Testis (tissue), 3 donors: ENCODE measurements around the gene CALD1. TPM values are rescaled to one million over a fixed set of nuclear protein-coding genes. Genes with fewer than 3 reads are reported as not detected.

Experiments
- DNase-seq: peaks from one replicate; pipeline ENCODE4 v3.0.0-alpha.2; 2019
- H3K27ac ChIP-seq, 2 donors: fragments of 200-600 bp; sonication (generic); one replicate each; pipeline ENCODE4 v1.5.1; 2019
- H3K27me3 ChIP-seq: fragments of 200-600 bp; sonication (generic); one replicate; pipeline ENCODE4 v1.5.1; 2019
- H3K36me3 ChIP-seq: fragments of 200-600 bp; sonication (generic); one replicate; pipeline ENCODE4 v1.5.1; 2017; ENCODE audit warnings: low read depth; ENCODE audit errors: missing control alignments
- H3K4me1 ChIP-seq: fragments of 200-600 bp; sonication (generic); one replicate; pipeline ENCODE4 v1.5.1; 2019
- H3K4me3 ChIP-seq, 2 donors: fragments of 200-600 bp; sonication (generic); one replicate each; pipeline ENCODE4 v1.5.1; 2017 to 2019
- H3K9me3 ChIP-seq: fragments of 200-600 bp; sonication (generic); one replicate; pipeline ENCODE4 v1.5.1; 2017
- POLR2A ChIP-seq: fragments of 450-650 bp; IDR thresholded peaks from one replicate; pipeline ENCODE4 v1.6.1; 2017; ENCODE audit warnings: antibody characterized with exemption, mild to moderate bottlenecking, moderate library complexity
- WGBS, 2 donors: methylation state at CpG; one replicate each; pipeline ENCODE4 v1.1.5; 2018; 5-methylcytosine and 5-hydroxymethylcytosine counted together
- intact Hi-C: fragments of 100-400 bp; cut with DNase I; formaldehyde crosslinking; loops from one replicate; pipeline ENCODE4 v1.15.1; 2023; ENCODE audit warnings: low total_unique reads
- polyA plus RNA-seq: library from polyadenylated mRNA; stranded (reverse); fragments of 350-450 nt; fragmentation: Illumina TruSeq; extraction: RNeasy Lipid Tissue Mini Kit (QIAGEN cat#74804); gene quantifications from one replicate; pipeline ENCODE4 v1.2.3, GENCODE V29; 2014; ENCODE audit warnings: low read depth, low replicate concordance; ENCODE audit not compliant: insufficient read depth
- total RNA-seq, 2 donors: library from RNA; depleted of rRNA; stranded (reverse); fragments of >200 nt; gene quantifications; one replicate each; pipeline ENCODE4 v1.2.3, GENCODE V29; 2016
- TF ChIP-seq, protein P1 (sequence below), 3 experiments: fragments of 450-650 bp in 2 of 3; fragments of 200-600 bp in 1 of 3; sonication (generic) in 1 of 3; IDR thresholded peaks; one replicate each; pipeline ENCODE4 v1.5.1; 2016 to 2019; ENCODE audit warnings: antibody characterized with exemption in 3 of 3, mild to moderate bottlenecking in 2 of 3, moderate library complexity in 1 of 3

CALD1 gene
- total and polyA plus RNA-seq, 3 donors from 2014 or later, result 103 to 153 (median 135) TPM

DNA sequence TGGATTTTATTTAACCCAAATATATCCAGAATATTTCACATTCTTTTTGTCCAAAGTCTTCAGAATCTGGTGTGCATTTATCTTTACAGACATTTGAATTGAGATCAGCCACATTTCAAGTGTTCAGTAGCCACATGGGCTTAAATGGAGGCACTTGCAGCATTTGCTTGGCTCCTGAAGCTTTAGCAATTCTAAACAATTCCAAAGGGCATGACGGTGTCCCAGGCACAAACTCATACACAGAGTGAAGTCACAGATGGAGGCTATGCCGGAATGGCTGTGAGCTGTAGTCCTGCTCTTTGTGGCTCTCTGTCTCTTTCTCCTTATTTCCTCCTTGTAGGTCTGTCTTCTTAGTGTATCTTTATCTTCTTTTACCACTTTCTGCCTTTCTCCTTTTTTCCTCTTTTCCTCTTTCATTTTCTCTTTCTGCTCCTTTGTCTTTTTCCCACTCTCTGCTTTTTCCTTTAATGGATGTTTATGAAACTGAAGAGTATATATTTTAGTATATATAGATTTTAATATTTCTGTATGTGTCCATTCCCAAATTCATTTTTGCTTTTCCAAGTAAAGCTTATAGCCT lies 214.5 kb downstream of the CALD1 start:
- intact Hi-C loops, result no loop called here
- Histone ChIP-seq H3K27ac (no peak overlapping the region), H3K4me3 (no peak overlapping the region), H3K27me3 (no peaks in the 10 kb centered on the region), H3K36me3 (no peaks in the 10 kb centered on the region), H3K4me1 (peaks cover 15% of the 10 kb centered on the region), H3K9me3 (no peaks in the 10 kb centered on the region)
- 91 to 94% methylated on average over 2 of the region's 2 CpGs for WGBS, 2 donors
- no peak for TF ChIP-seq POLR2A
- TF ChIP-seq, protein P1, sequence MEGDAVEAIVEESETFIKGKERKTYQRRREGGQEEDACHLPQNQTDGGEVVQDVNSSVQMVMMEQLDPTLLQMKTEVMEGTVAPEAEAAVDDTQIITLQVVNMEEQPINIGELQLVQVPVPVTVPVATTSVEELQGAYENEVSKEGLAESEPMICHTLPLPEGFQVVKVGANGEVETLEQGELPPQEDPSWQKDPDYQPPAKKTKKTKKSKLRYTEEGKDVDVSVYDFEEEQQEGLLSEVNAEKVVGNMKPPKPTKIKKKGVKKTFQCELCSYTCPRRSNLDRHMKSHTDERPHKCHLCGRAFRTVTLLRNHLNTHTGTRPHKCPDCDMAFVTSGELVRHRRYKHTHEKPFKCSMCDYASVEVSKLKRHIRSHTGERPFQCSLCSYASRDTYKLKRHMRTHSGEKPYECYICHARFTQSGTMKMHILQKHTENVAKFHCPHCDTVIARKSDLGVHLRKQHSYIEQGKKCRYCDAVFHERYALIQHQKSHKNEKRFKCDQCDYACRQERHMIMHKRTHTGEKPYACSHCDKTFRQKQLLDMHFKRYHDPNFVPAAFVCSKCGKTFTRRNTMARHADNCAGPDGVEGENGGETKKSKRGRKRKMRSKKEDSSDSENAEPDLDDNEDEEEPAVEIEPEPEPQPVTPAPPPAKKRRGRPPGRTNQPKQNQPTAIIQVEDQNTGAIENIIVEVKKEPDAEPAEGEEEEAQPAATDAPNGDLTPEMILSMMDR (IDR thresholded peaks at IDR 0.05), result no peak
- DNase-seq, result no peak

DNA sequence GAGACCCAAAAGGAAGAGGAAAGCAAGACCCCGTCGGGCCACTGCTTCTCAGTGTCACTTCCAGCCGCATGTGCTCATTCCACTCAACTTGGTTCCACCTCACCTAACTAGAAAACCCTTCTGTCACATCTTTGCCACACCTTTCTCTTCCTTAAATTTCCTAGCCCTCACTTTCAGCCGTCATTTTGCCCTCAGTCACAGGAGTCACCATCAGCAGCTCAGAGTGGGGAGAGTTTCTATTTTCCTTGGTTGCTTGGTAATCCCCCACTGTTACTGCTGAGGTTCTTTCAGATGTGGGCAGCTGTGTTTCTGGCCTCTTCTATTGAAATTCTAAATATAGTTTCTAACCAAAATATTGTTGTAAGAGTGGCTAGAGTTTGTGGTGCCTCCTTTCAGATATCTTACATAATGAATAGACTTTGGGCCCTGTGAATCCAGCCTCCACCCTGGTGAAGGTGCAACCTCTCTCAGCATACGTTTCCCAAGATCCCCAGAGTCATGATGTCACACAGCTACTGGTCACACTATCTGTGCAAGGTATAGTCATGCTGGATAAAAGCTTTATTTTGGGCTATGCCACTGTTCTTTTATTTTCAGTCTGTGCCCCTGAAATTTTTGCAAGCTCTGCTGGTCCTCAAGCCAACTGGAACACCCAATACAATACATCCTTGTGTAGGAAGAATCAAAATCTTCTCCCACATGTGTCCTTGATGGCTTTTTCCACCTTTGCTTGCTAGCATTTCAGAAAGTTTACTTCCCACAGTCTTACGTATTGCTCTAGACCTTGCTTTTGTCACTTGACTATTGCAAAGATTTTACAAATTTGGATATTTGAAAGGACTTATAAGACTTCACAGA lies 216.0 kb downstream of the CALD1 start:
- H3K9me3 ChIP-seq, result no peaks in the 10 kb centered on the region
- H3K27me3 ChIP-seq, result no peaks in the 10 kb centered on the region
- DNase-seq, result no peak
- intact Hi-C loops, result no loop called here
- peaks cover 15% of the 10 kb centered on the region for H3K4me1 ChIP-seq
- WGBS, 2 donors, result 59 to 69% methylated on average over 6 of the region's 6 CpGs
- H3K27ac ChIP-seq, result peak overlapping the region; percentile 8 to 17
- no peak overlapping the region for H3K4me3 ChIP-seq
- TF ChIP-seq, protein P1 (IDR thresholded peaks at IDR 0.05), result no peak
- TF ChIP-seq POLR2A, result no peak
- H3K36me3 ChIP-seq, result no peaks in the 10 kb centered on the region

DNA sequence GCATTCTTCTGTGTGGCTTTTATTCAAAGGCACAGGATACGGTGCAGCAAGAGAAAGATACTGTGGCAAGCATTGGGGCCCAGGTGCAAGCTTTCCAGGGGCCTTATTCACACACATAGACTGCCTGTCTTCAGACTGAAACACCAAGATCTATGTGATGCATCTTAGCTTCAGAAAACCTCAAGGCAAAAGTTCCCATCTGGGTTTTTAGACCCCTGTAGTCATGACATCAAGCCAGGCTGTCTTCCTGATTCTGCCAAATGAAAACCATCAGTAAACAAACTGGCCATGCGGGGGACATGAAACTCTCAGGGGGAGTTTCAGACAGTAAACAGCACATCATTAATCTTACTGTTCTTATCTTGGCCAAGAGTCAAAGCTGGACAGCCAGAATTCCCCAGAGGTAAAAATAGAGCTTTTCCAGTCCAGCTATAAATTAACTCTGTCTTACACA lies 216.7 kb downstream of the CALD1 start:
- H3K4me1 ChIP-seq, result peaks cover 15% of the 10 kb centered on the region
- H3K9me3 ChIP-seq, result no peaks in the 10 kb centered on the region
- intact Hi-C loops, result no loop called here
- no peaks in the 10 kb centered on the region for H3K36me3 ChIP-seq
- TF ChIP-seq, protein P1 (IDR thresholded peaks at IDR 0.05), result no peak
- TF ChIP-seq POLR2A, result no peak
- H3K27me3 ChIP-seq, result no peaks in the 10 kb centered on the region
- no peak overlapping the region for H3K4me3 ChIP-seq
- DNase-seq, result no peak
- peak overlapping the region; percentile 8 to 17 for H3K27ac ChIP-seq
- WGBS, 2 donors, result 43 to 61% methylated on average over 2 of the region's 2 CpGs

DNA sequence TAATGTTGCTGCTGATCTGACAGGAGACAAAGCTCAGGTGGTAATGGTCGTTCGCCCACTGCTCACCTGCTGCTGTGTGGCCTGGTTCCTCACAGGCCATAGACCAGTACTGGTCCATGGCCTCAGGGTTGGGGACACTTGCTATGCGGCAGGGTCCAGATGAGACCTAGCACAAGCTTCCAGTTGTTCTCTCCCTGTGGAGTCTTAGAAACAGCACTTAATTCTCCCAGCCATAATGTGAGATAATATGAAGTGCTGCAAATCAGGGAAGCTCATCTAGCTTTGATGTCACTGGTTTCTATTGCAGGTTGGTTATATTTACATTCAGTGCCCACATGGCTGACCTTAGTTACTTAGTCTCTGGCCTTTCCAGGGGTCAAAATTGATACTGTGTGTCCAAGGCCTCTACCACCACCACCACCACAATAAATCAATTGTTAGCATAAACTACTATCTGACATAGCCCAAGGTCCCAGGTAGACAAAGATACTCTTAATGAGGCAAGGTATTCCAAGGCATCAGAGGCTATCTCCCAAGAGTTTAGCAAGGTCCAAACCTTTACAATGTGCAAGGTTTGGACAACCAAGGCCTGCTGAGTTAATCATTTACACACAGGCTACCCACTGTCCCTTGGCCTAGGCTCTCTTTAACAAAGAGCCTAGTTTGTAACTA lies 217.9 kb downstream of the CALD1 start:
- no peaks in the 10 kb centered on the region for H3K9me3 ChIP-seq
- no peak for DNase-seq
- intact Hi-C loops, result no loop called here
- WGBS, 2 donors, result 82 to 98% methylated on average over 2 to 3 of the region's 3 CpGs
- H3K27me3 ChIP-seq, result no peaks in the 10 kb centered on the region
- H3K4me3 ChIP-seq, result no peak overlapping the region
- H3K4me1 ChIP-seq, result peaks cover 11% of the 10 kb centered on the region
- TF ChIP-seq, protein P1 (IDR thresholded peaks at IDR 0.05), result no peak
- no peak for TF ChIP-seq POLR2A
- H3K27ac ChIP-seq, result no peak overlapping the region
- no peaks in the 10 kb centered on the region for H3K36me3 ChIP-seq
